HG02759 (cell line): Measurements from ENCODE around the gene PIGZ.

Experiments
- ATAC-seq: cut with Tn5 transposase; IDR thresholded peaks from one replicate; pipeline ENCODE4 v1.9.1; 2021; ENCODE audit warnings: mild to moderate bottlenecking, moderate library complexity; ENCODE audit not compliant: unreplicated experiment

The PIGZ gene

GRCh38 chr3:196983186-196983585 is 14.6 kb upstream of the PIGZ start:
- ATAC-seq: no peak

- ATAC-seq: no peak
Observed at GRCh38 chr3:196981657-196982056, 13.0 kb upstream of the PIGZ start.

GRCh38 chr3:196979545-196979944 is 10.9 kb upstream of the PIGZ start:
- ATAC-seq: no peak

- ATAC-seq: no peak
Observed at GRCh38 chr3:196976941-196977340, 8.3 kb upstream of the PIGZ start.

DNA sequence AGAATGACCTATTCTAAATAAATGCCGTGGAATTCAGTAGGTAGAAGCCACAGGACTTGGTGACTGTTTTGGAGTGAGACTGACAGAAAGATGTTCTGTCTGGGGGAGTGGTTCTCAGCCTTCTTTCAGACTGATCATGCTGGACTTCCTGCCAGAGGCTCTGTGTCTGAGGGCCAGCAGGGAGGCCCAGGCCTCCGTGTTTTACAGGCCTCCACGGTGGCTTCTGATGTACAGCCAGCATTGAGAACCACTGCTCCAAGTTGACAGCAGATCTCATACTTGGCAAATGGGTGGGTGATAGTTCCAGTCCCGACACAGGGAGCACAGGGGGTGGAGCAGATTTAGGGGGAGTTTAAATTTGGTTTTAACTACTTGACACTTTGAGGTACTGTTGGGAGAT is 6.7 kb upstream of the PIGZ start:
- no peak for ATAC-seq

DNA sequence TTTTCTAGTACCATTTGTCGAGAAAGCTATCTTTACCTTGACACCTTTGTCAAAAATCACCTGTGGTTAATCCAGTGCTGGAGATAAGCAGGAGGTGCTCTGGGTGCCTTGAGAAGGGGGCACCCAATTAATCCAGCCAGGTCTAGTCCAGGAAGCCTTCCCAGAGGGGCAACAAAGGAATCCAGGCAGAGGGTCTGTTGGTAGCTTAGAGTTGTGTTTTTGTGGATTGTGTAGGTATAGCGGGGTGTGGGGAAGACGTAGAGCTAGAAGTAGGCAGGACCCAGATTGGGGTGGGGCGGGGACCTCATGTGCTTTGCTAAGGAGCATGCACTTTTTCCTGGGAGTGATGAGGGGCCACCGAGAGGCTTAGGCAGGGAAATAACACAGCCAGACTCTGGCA is 6.0 kb upstream of the PIGZ start:
- no peak for ATAC-seq

DNA sequence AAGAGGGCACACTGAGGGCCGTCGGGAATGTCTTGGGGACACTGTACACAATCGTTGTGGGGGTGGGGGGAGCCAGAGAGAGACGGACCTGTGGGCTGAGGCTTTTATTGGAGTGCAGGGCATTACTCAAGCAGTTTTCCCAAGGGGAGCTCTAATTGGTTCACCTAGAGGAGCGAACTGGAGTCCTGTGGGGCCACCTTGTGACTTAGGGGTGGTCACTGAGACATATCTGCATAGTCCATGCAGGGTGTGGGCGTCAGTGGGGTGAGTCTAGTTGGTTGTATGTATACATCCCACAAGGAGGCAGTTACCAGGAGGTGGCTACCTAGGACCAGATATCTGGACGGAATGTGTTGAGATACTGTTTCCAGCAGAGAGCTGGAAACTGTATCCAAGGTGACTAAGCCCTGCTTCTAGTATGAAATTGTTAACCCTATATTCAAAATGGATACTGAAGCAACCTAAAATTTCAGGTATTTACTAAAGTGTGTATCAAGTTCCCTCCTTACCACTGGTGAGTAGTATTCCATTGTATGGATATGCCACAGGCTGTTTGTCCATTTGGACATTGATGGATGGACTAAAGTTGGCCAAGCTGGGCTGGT is 2.6 kb upstream of the PIGZ start:
- ATAC-seq: no peak

DNA sequence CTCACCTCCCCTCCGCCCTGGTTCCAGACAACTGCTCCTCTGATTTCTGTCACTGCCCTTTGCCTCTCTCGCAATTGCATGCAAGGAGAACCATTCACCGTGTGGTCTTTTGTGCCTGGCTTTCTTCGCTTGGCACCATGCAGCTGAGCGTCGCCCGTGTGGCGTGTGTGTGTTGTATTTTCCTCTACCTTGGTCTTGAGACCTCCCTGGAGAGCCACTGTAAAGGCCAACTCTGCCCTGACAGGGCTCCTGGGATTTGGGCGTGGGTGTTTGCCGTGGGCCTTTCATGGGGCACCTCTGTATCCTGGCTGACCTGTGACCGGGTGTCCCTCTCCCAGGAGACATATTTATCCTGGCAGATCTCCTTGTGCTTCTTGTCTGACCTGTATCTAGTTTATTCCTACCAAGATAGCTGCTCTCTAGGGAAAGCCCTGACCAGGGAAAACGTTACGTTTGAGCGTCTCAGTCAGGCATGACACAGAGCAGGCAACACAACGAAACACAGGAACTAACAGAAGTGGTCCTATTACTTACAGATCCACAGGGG is 2.0 kb upstream of the PIGZ start:
- ATAC-seq: no peak

GRCh38 chr3:196969660-196970546 is 1.3 kb upstream of the PIGZ start:
- peak; percentile 64 for ATAC-seq

DNA sequence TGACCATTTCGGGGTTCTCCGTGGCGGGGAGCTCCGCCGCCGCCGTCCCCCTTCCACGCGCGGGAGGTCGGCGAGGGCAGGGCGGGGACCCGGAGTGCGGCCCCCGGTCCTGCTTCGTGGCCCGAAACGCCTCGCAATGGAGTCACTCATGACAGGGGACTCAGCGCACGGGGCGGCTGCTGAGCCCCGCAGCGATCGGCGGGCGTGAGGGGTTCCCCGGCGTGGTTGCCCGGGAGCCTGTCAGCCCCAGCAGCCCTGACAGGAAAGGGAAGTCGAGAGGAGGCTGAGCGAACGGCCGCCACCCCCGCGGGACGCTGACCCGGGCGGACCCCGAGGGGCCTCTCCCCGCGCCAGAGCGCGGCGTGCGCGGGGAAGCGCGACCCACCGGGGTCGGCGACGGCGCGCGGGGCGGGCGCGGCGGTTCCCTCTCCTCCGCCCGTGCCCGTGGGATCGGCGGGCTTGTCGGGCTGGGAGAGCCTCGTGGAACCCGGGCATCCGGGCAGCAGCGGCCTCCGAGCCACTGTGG is 564 bp upstream of the PIGZ start:
- ATAC-seq: peak; percentile 53

GRCh38 chr3:196967412-196968232 is 1.0 kb downstream of the PIGZ start:
- ATAC-seq: no peak

DNA sequence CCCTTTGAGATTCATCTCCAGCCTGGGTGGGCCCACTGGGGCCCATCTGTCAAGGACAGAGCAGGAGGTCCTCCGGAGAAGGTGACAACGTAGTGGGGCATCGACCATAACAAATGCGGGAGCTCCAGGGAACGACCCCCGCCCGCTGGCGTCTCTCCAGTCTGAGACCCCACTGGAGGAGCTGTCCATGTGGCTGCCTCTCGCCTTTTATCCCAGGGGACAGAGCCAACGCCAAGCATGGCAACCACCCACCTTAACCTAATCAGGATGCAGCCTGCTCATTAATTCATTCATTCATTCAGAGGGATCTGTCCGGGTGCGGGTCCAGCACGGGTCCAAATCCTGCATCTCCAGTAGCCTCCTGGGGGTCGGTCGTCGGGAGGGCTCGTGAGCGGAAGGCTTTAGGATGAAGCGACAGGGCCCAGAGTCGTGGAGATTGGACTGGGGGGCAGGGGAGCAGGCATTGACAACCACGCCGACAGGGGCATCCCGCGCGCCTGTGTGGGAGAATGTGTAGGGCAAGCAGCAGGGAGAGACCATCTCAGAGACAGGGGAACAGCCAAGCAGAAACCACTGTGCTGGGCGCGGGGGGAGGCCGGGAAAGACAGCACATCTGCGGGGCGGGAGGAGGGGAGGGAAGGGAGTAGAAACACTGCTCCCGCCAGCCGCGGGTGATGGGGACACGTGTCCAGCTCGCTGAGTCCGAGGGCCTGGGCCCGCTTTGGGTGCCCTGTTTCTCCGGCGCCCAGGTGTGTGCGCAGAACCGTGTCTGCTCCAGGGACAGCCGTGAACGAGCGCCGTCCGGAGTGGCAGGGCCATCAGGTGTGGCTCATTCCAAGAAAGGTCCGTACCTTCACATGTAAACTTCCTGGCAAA is 1.9 kb downstream of the PIGZ start:
- ATAC-seq: no peak

DNA sequence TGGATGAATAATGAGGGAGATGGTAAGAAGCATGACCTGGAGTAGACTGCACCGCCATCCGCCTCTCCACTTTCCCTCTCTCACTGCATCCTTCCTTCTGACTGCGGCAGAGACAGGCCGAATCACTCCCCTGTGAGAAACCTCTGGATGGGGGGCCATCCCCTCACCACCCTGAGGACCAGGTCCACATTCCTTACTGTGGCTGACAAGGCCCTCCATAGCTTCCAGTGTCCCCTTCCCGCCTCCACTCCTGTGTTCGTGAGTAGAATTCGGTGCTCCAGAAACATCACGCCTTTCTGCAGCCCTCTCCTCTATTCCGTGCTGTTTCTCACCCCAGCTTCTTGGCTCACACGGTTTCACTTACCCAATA is 2.8 kb downstream of the PIGZ start:
- no peak for ATAC-seq

GRCh38 chr3:196965112-196965803 is 3.4 kb downstream of the PIGZ start:
- ATAC-seq: no peak

GRCh38 chr3:196963631-196963953 is 5.0 kb downstream of the PIGZ start:
- no peak for ATAC-seq

DNA sequence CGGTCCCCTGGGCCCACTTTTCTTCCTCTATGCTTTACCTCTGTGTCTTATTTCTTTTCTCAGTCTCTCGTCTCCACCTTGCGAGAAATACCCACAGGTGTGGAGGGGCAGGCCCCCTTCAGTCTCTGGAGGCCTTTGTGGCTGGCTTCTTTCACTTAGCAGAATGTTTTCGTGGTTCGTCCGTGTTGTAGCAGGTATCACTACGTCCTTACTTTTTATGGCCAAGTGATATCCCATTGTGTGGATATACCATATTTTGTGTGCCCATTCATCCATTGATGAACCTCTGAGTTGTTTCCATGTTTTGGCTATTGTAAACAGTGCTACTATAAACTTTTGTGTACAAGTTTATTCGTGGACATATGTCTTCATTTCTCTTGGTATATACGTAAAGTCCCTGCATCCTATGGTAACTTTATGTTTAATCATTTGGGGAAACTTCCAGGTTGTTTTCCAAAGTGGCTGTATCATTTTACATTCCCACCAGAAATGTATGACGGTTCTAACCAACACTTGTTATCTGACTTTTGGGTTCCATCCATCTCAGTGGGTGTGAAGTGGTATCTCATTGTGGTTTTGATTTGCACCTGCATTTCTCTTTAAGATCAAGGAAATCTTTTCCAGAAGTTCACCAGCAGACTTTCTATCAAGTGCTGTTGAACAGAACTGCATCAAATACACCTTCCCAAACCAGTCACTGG is 5.6 kb downstream of the PIGZ start:
- ATAC-seq: no peak

- ATAC-seq: no peak
Observed at GRCh38 chr3:196962108-196962929, 6.3 kb downstream of the PIGZ start.

GRCh38 chr3:196954832-196955231 is 13.8 kb downstream of the PIGZ start:
- ATAC-seq: no peak
